Stimulated activated CD4-positive, alpha-beta T cell treated with anti-CD3 and anti-CD28 coated beads, Interleukin-4, amount 100 ng/mL, for 48 hours (primary cell): ENCODE data around the gene UPK2.
A peak's percentile ranks its signal among the peaks of the same experiment; 100 is the strongest.

Experiments
- DNase-seq, 2 donors: peaks; one replicate each; pipeline ENCODE4 v3.0.0-alpha.2; 2020; ENCODE audit warnings: low read depth in 2 of 2

The UPK2 gene

GRCh38 chr11:118917481-118918127 is 38.5 kb upstream of the UPK2 start:
- no peak for DNase-seq

GRCh38 chr11:118918128-118918685 is 37.9 kb upstream of the UPK2 start:
- no peak for DNase-seq

GRCh38 chr11:118918686-118919280 is 37.3 kb upstream of the UPK2 start:
- DNase-seq: no peak

- DNase-seq: no peak
These were observed 34.8 kb upstream of the UPK2 start for GRCh38 chr11:118921121-118921928.

GRCh38 chr11:118921929-118922744 is 34.0 kb upstream of the UPK2 start:
- no peak for DNase-seq

- no peak for DNase-seq
These were observed 33.1 kb upstream of the UPK2 start for GRCh38 chr11:118922745-118923627.

GRCh38 chr11:118923721-118924587 is 32.1 kb upstream of the UPK2 start:
- DNase-seq: no peak

- no peak for DNase-seq
These were observed 31.2 kb upstream of the UPK2 start for GRCh38 chr11:118924591-118925585.

- no peak for DNase-seq
These were observed 28.5 kb upstream of the UPK2 start for GRCh38 chr11:118927554-118928100.

- peak; percentile 85 to 92 for DNase-seq
These were observed 27.8 kb upstream of the UPK2 start for GRCh38 chr11:118928101-118928869.

GRCh38 chr11:118928870-118929500 is 27.1 kb upstream of the UPK2 start:
- no peak for DNase-seq

- DNase-seq: peak; percentile 64 to 70
These were observed 26.5 kb upstream of the UPK2 start for GRCh38 chr11:118929501-118930093.

- DNase-seq: peak; percentile 81 to 88
These were observed 25.9 kb upstream of the UPK2 start for GRCh38 chr11:118930094-118930712.

GRCh38 chr11:118931571-118931970 is 24.5 kb upstream of the UPK2 start:
- DNase-seq: no peak

- no peak for DNase-seq
These were observed 22.6 kb upstream of the UPK2 start for GRCh38 chr11:118933486-118933885.

GRCh38 chr11:118935376-118935775 is 20.7 kb upstream of the UPK2 start:
- DNase-seq: no peak
